Breast epithelium (tissue), 4 donors: ENCODE measurements around the gene ALS2CL. TPM values are rescaled to one million over a fixed set of nuclear protein-coding genes. Genes with fewer than 3 reads are reported as not detected.

ENCODE experiments used
- DNase-seq, 2 donors: peaks; one replicate each; pipeline ENCODE4 v3.0.0-alpha.2; 2019; ENCODE audit warnings: low spot score in 2 of 2
- H3K27ac ChIP-seq, 2 donors: fragments of 200-600 bp; sonication (generic) in 1 of 2; one replicate each; pipeline ENCODE4 v1.5.1; 2016 to 2019; ENCODE audit warnings: mild to moderate bottlenecking in 1 of 2
- H3K27me3 ChIP-seq, 2 donors: fragments of 200-600 bp; sonication (generic) in 1 of 2; one replicate each; pipeline versions ENCODE4 v1.5.1 to v1.6.0; 2017 to 2019; ENCODE audit warnings: control low read depth in 1 of 2, mild to moderate bottlenecking in 1 of 2
- H3K36me3 ChIP-seq: fragments of 200-600 bp; one replicate; pipeline ENCODE4 v1.5.1; 2019
- H3K4me1 ChIP-seq, 2 donors: fragments of 200-600 bp; sonication (generic); one replicate each; pipeline ENCODE4 v1.5.1; 2016 to 2019; ENCODE audit warnings: control low read depth in 1 of 2
- H3K4me3 ChIP-seq, 3 donors: fragments of 200-600 bp; sonication (generic); 1 replicate in 2 of 3; 2 replicates in 1 of 3; pipeline ENCODE4 v1.5.1; 2016 to 2019; ENCODE audit warnings: mild to moderate bottlenecking in 3 of 3, moderate library complexity in 2 of 3
- H3K9me3 ChIP-seq, 2 donors: fragments of 200-600 bp; sonication (generic) in 1 of 2; one replicate each; pipeline ENCODE4 v1.5.1; 2016 to 2019; ENCODE audit warnings: control low read depth in 1 of 2
- POLR2A ChIP-seq: fragments of 450-650 bp; IDR thresholded peaks from one replicate; pipeline ENCODE4 v1.6.1; 2016; ENCODE audit warnings: antibody characterized with exemption, mild to moderate bottlenecking, moderate library complexity
- POLR2AphosphoS5 ChIP-seq, 3 donors: sonication (generic); formaldehyde crosslinking; IDR thresholded peaks; one replicate each; pipeline ENCODE4 v1.6.1; 2017; ENCODE audit warnings: antibody characterized with exemption in 3 of 3
- intact Hi-C: fragments of 100-400 bp; cut with DNase I; formaldehyde crosslinking; loops from one replicate; pipeline ENCODE4 v1.15.1; 2023; ENCODE audit warnings: low total_unique reads
- total RNA-seq, 3 donors: library from RNA; depleted of rRNA; stranded (reverse); fragments of >200 nt; gene quantifications; one replicate each; pipeline ENCODE4 v1.1.0, GENCODE V29; 2016
- TF ChIP-seq, protein P1 (sequence below), 3 donors: fragments of 450-650 bp; IDR thresholded peaks; one replicate each; pipeline ENCODE4 v1.5.1; 2016 to 2017; ENCODE audit warnings: antibody characterized with exemption in 3 of 3, mild to moderate bottlenecking in 3 of 3, moderate library complexity in 3 of 3

ALS2CL gene
- total RNA-seq, 3 donors from 2014 or later = 6.7 to 22.9 (median 20.6) TPM

DNA sequence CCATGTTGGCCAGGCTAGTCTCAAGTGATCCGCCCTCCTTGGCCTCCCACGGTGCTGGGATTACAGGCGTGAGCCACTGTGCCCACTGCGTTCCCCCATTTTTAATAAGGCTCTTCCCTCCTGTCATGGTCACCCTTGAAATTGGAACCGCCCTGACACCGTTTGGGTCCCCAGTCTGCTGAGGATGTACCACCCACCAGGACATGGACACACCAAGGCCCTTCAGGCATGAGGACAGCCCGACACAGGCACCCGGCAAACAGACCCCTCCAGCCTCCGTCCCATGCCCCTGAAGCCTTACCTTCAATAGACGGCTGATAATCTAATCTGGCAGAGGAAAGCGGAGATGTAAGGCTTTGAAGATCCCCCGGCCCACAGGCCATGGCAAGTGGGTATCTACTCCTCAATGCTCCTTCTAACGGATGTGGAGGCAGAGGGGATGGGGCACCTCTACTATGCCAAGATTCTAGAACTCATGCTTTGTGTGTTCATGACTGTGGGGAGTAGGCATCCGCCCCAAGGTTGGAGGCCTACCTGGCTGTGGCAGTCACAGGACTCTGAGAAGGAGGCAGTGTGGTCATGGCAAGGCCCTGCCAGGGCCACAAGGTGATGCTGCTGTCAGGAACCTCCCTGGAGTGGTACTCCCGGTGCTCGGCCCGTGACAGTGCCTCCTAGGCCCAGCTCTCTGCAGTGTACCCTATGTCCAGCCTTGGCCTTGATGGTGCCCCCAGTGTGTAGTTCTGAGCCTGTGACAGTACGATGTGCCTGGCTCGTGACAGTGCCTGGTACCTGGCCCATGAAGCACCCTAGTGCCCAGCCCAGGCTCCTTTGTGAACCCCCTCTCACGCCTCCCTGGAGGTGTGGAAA, 42.8 kb upstream of the ALS2CL start:
- H3K27ac ChIP-seq = no peak overlapping the region
- intact Hi-C loops = no loop called here
- no peaks in the 10 kb centered on the region for H3K27me3 ChIP-seq
- H3K4me3 ChIP-seq = no peak overlapping the region
- TF ChIP-seq POLR2A = no peak
- TF ChIP-seq, protein P1, sequence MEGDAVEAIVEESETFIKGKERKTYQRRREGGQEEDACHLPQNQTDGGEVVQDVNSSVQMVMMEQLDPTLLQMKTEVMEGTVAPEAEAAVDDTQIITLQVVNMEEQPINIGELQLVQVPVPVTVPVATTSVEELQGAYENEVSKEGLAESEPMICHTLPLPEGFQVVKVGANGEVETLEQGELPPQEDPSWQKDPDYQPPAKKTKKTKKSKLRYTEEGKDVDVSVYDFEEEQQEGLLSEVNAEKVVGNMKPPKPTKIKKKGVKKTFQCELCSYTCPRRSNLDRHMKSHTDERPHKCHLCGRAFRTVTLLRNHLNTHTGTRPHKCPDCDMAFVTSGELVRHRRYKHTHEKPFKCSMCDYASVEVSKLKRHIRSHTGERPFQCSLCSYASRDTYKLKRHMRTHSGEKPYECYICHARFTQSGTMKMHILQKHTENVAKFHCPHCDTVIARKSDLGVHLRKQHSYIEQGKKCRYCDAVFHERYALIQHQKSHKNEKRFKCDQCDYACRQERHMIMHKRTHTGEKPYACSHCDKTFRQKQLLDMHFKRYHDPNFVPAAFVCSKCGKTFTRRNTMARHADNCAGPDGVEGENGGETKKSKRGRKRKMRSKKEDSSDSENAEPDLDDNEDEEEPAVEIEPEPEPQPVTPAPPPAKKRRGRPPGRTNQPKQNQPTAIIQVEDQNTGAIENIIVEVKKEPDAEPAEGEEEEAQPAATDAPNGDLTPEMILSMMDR (IDR thresholded peaks at IDR 0.05) = no peak
- TF ChIP-seq POLR2AphosphoS5 (IDR thresholded peaks at IDR 0.05) = no peak
- no peaks in the 10 kb centered on the region for H3K36me3 ChIP-seq
- DNase-seq = no peak
- no peaks in the 10 kb centered on the region for H3K4me1 ChIP-seq
- H3K9me3 ChIP-seq = no peaks in the 10 kb centered on the region

DNA sequence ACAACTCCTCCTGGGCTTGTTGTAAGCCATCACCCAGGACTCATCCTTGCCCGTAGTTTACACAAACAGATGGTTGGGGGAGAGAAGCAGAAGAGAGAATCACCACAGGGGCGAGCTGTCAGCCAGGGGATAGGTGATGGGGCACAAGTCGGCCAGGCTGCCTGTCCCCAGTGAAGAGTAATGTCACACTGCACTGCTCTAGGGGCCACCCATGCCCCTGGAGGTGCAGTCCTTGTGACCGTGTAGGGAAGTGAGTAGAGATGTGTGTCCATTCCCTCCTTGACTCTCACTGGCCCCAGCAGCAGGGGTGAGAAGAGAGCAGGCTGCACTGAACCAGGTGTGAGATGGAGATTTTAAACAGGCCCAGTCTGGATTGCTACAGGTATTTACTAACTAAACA, 41.3 kb upstream of the ALS2CL start:
- intact Hi-C loops = no loop called here
- DNase-seq = no peak
- H3K9me3 ChIP-seq = no peaks in the 10 kb centered on the region

DNA sequence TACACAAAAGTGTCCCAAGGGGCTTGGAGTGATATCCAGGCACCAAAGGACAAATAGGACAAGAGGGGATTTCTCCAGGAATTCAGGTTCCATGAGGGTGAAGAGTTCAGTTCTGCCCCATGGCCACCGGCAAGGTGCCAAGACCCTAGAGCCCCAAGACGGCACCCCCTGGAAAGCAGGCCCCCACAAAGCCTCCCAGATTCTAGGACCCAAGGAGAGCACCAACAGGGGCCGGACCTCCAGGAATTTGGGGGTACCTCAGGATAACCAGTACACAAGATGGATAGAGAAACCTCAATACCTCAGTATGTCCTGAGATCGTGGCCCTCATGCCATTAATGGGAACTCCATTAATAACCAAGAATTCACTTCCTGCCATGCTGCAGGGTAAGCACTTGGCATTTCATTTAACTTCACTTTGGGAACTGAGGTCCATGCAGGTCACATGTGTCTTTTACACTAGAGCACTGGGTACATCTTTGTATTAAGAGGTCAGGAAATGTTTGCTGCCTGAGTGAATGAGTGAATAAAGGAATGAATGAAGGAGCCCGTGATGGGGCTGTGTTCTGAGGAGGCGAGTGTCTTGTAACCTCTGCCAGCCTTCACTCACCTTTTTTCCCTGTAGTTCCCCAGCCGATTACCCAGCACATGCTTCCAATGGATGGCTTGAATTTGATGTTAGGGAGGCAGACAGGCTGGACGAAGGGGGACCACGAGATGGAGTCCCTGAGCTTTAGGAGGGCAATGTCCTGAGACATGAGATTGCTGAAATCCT, 39.7 kb upstream of the ALS2CL start:
- DNase-seq = no peak
- Histone ChIP-seq H3K27me3 (no peaks in the 10 kb centered on the region), H3K9me3 (no peaks in the 10 kb centered on the region), H3K4me3 (no peak overlapping the region), H3K4me1 (no peaks in the 10 kb centered on the region), H3K27ac (no peak overlapping the region), H3K36me3 (no peaks in the 10 kb centered on the region)
- intact Hi-C loops = no loop called here
- no peak for TF ChIP-seq POLR2AphosphoS5 (IDR thresholded peaks at IDR 0.05)
- TF ChIP-seq POLR2A = no peak
- TF ChIP-seq, protein P1 (IDR thresholded peaks at IDR 0.05) = no peak

More for the DNA sequence above, 41.3 kb upstream of the ALS2CL start:
- Histone ChIP-seq H3K36me3 (no peaks in the 10 kb centered on the region), H3K4me3 (no peak overlapping the region), H3K27me3 (no peaks in the 10 kb centered on the region), H3K4me1 (no peaks in the 10 kb centered on the region), H3K27ac (no peak overlapping the region)
- TF ChIP-seq, protein P1 (IDR thresholded peaks at IDR 0.05) = no peak
- TF ChIP-seq POLR2AphosphoS5 (IDR thresholded peaks at IDR 0.05) (no peak), POLR2A (no peak)

DNA sequence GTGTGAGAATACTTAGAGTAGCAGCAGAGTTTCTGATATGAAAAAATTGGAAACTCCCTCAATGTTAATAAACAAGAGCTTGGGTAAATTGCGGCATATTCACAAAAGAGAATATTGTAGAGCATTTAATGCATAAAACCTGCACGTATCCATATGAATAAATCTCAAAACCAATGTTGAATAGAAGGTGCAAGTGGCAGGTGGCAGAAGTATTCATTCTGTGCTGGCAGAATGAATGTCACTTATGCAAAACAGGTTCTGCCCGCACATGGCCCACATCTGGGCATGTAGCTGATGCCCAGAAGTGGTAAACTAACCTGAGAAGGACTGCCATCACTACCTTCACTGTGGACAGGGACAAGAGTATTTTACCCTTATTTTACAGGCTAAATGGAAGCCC, 38.3 kb upstream of the ALS2CL start:
- H3K4me3 ChIP-seq = no peak overlapping the region
- intact Hi-C loops = no loop called here
- no peak for DNase-seq
- H3K4me1 ChIP-seq = no peaks in the 10 kb centered on the region
- no peaks in the 10 kb centered on the region for H3K27me3 ChIP-seq
- no peaks in the 10 kb centered on the region for H3K9me3 ChIP-seq
- no peak overlapping the region for H3K27ac ChIP-seq
- H3K36me3 ChIP-seq = no peaks in the 10 kb centered on the region
- TF ChIP-seq, protein P1 (IDR thresholded peaks at IDR 0.05) = no peak
- TF ChIP-seq POLR2AphosphoS5 (IDR thresholded peaks at IDR 0.05) (no peak), POLR2A (no peak)

DNA sequence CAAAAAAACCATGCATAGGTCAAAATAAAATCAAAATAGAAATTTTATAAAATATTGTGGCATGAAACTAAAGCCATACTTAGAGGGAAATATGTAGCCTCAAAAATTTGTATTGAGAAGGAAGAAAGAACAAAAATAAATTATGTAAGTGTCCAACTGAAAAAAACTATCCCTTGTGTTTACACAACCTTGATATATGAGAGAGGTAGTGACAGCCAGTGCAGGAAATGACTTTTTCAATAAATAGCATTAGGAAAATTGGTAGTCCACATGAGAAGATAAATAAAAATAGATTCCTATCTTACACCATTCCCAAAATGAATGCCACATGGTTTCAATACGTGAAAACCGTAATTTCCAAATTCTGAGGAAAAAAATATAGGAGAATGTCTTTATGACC, 37.3 kb upstream of the ALS2CL start:
- TF ChIP-seq, protein P1 (IDR thresholded peaks at IDR 0.05) = no peak
- TF ChIP-seq POLR2AphosphoS5 (IDR thresholded peaks at IDR 0.05) = no peak
- TF ChIP-seq POLR2A = no peak
- intact Hi-C loops = no loop called here
- no peak for DNase-seq
- Histone ChIP-seq H3K9me3 (no peaks in the 10 kb centered on the region), H3K4me1 (no peaks in the 10 kb centered on the region), H3K4me3 (no peak overlapping the region), H3K27ac (no peak overlapping the region), H3K36me3 (no peaks in the 10 kb centered on the region), H3K27me3 (no peaks in the 10 kb centered on the region)
